ENCODE results near the gene ABHD14A.

Gene ABHD14A

GRCh38 chr3:51961011-51961410 is 13.9 kb upstream of the ABHD14A start:
- H2AFZ ChIP-seq (ENCODE audit: low read depth, low read length, severe bottlenecking) = no peak overlapping the region
- no peaks in the 10 kb centered on the region for H3K9me2 ChIP-seq (replicated peaks; ENCODE audit: insufficient read depth, low read length)
- H3K36me3 ChIP-seq (ENCODE audit: low read length) = no peaks in the 10 kb centered on the region
- no peak overlapping the region for H3K4me2 ChIP-seq (ENCODE audit: low read depth, low read length, poor library complexity, severe bottlenecking)
- no peaks in the 10 kb centered on the region for H3K79me2 ChIP-seq (ENCODE audit: insufficient read depth, low read length)
- no peaks in the 10 kb centered on the region for H3K9me3 ChIP-seq (ENCODE audit: insufficient read depth, low read length)
- H3F3A ChIP-seq (ENCODE audit: insufficient read depth) = no peaks in the 10 kb centered on the region
- no peaks in the 10 kb centered on the region for H4K20me1 ChIP-seq (ENCODE audit: low read depth, low read length)
- H3K4me3 ChIP-seq (ENCODE audit: insufficient read depth, low read length, poor library complexity, severe bottlenecking) = no peak overlapping the region
- TF ChIP-seq CTCF (IDR thresholded peaks at IDR 0.05; ENCODE audit: insufficient read depth, low read length, poor library complexity, severe bottlenecking) (no peak), EZH2phosphoT487 (conservative IDR thresholded peaks at IDR 0.05; ENCODE audit: low read length) (no peak)
- no peaks in the 10 kb centered on the region for H3K27me3 ChIP-seq (ENCODE audit: low read length)
- no peak overlapping the region for H3K27ac ChIP-seq (ENCODE audit: low read depth, low read length)
- no peak overlapping the region for H3K9ac ChIP-seq (ENCODE audit: low read length)

GRCh38 chr3:51961602-51962569 is 13.0 kb upstream of the ABHD14A start:
- H3K4me2 ChIP-seq (ENCODE audit: low read depth, low read length, poor library complexity, severe bottlenecking) = no peak overlapping the region
- no peak overlapping the region for H3K9ac ChIP-seq (ENCODE audit: low read length)
- no peaks in the 10 kb centered on the region for H3F3A ChIP-seq (ENCODE audit: insufficient read depth)
- H2AFZ ChIP-seq (ENCODE audit: low read depth, low read length, severe bottlenecking) = no peak overlapping the region
- H3K9me2 ChIP-seq (replicated peaks; ENCODE audit: insufficient read depth, low read length) = no peaks in the 10 kb centered on the region
- no peak overlapping the region for H3K4me3 ChIP-seq (ENCODE audit: insufficient read depth, low read length, poor library complexity, severe bottlenecking)
- H3K79me2 ChIP-seq (ENCODE audit: insufficient read depth, low read length) = no peaks in the 10 kb centered on the region
- H4K20me1 ChIP-seq (ENCODE audit: low read depth, low read length) = no peaks in the 10 kb centered on the region
- H3K9me3 ChIP-seq (ENCODE audit: insufficient read depth, low read length) = no peaks in the 10 kb centered on the region
- no peaks in the 10 kb centered on the region for H3K27me3 ChIP-seq (ENCODE audit: low read length)
- H3K27ac ChIP-seq (ENCODE audit: low read depth, low read length) = no peak overlapping the region
- TF ChIP-seq EZH2phosphoT487 (conservative IDR thresholded peaks at IDR 0.05; ENCODE audit: low read length) = no peak
- no peak for TF ChIP-seq CTCF (IDR thresholded peaks at IDR 0.05; ENCODE audit: insufficient read depth, low read length, poor library complexity, severe bottlenecking)
- H3K36me3 ChIP-seq (ENCODE audit: low read length) = no peaks in the 10 kb centered on the region

- TF ChIP-seq EZH2phosphoT487 (conservative IDR thresholded peaks at IDR 0.05; ENCODE audit: low read length) (no peak), CTCF (IDR thresholded peaks at IDR 0.05; ENCODE audit: insufficient read depth, low read length, poor library complexity, severe bottlenecking) (no peak)
- no peak overlapping the region for H3K9ac ChIP-seq (ENCODE audit: low read length)
- H3K4me3 ChIP-seq (ENCODE audit: insufficient read depth, low read length, poor library complexity, severe bottlenecking) = no peak overlapping the region
- no peaks in the 10 kb centered on the region for H4K20me1 ChIP-seq (ENCODE audit: low read depth, low read length)
- no peaks in the 10 kb centered on the region for H3K9me2 ChIP-seq (replicated peaks; ENCODE audit: insufficient read depth, low read length)
- no peaks in the 10 kb centered on the region for H3K9me3 ChIP-seq (ENCODE audit: insufficient read depth, low read length)
- no peaks in the 10 kb centered on the region for H3F3A ChIP-seq (ENCODE audit: insufficient read depth)
- no peaks in the 10 kb centered on the region for H3K79me2 ChIP-seq (ENCODE audit: insufficient read depth, low read length)
- H3K36me3 ChIP-seq (ENCODE audit: low read length) = no peaks in the 10 kb centered on the region
- no peaks in the 10 kb centered on the region for H3K27me3 ChIP-seq (ENCODE audit: low read length)
- H3K4me2 ChIP-seq (ENCODE audit: low read depth, low read length, poor library complexity, severe bottlenecking) = no peak overlapping the region
- no peak overlapping the region for H3K27ac ChIP-seq (ENCODE audit: low read depth, low read length)
- no peak overlapping the region for H2AFZ ChIP-seq (ENCODE audit: low read depth, low read length, severe bottlenecking)
Observed at GRCh38 chr3:51962854-51963530, 11.9 kb upstream of the ABHD14A start.

All from SU-DHL-6 (cell line).